NCI-H187 (cell line): ENCODE measurements around the gene HNRNPUL1.

Experiments used
- DNase-seq, 2 experiments: peaks; one replicate each; lab custom pipeline; 2025; lab: John Stamatoyannopoulos, UW

Gene HNRNPUL1

GRCh38 chr19:41353466-41354342 is 89.5 kb downstream of the HNRNPUL1 start, which contains the start of gene TGFB1:
Gene TGFB1 (minus strand): TSS chr19:41353922. CDS start chr19:41353044, 878 bp downstream.
- no peak for DNase-seq

- no peak for DNase-seq
Observed at GRCh38 chr19:41354343-41354953, 90.3 kb downstream of the HNRNPUL1 start.

GRCh38 chr19:41355035-41355434 is 90.9 kb downstream of the HNRNPUL1 start:
- DNase-seq = no peak

- DNase-seq = no peak
Observed at GRCh38 chr19:41355802-41356201, 91.6 kb downstream of the HNRNPUL1 start.

- DNase-seq = no peak
Observed at GRCh38 chr19:41356984-41357739, 93.0 kb downstream of the HNRNPUL1 start.
